Testis (tissue), 3 donors: Measurements from ENCODE around the gene DZANK1. TPM values are rescaled to one million over a fixed set of nuclear protein-coding genes. Genes with fewer than 3 reads are reported as not detected.
"Not testable (repeated sequence)": the region's sequence is repeated elsewhere in the genome, so short reads cannot be mapped to it uniquely, and the experiment has no call there.

Experiments
- DNase-seq: peaks from one replicate; pipeline ENCODE4 v3.0.0-alpha.2; 2019
- H3K27ac ChIP-seq, 2 donors: fragments of 200-600 bp; sonication (generic); one replicate each; pipeline ENCODE4 v1.5.1; 2019
- H3K27me3 ChIP-seq: fragments of 200-600 bp; sonication (generic); one replicate; pipeline ENCODE4 v1.5.1; 2019
- H3K36me3 ChIP-seq: fragments of 200-600 bp; sonication (generic); one replicate; pipeline ENCODE4 v1.5.1; 2017; ENCODE audit warnings: low read depth; ENCODE audit errors: missing control alignments
- H3K4me1 ChIP-seq: fragments of 200-600 bp; sonication (generic); one replicate; pipeline ENCODE4 v1.5.1; 2019
- H3K4me3 ChIP-seq, 2 donors: fragments of 200-600 bp; sonication (generic); one replicate each; pipeline ENCODE4 v1.5.1; 2017 to 2019
- H3K9me3 ChIP-seq: fragments of 200-600 bp; sonication (generic); one replicate; pipeline ENCODE4 v1.5.1; 2017
- CTCF ChIP-seq, 3 experiments: fragments of 450-650 bp in 2 of 3; fragments of 200-600 bp in 1 of 3; sonication (generic) in 1 of 3; IDR thresholded peaks; one replicate each; pipeline ENCODE4 v1.5.1; 2016 to 2019; ENCODE audit warnings: antibody characterized with exemption in 3 of 3, mild to moderate bottlenecking in 2 of 3, moderate library complexity in 1 of 3
- POLR2A ChIP-seq: fragments of 450-650 bp; IDR thresholded peaks from one replicate; pipeline ENCODE4 v1.6.1; 2017; ENCODE audit warnings: antibody characterized with exemption, mild to moderate bottlenecking, moderate library complexity
- WGBS, 2 donors: methylation state at CpG; one replicate each; pipeline ENCODE4 v1.1.5; 2018; 5-methylcytosine and 5-hydroxymethylcytosine counted together
- intact Hi-C: fragments of 100-400 bp; cut with DNase I; formaldehyde crosslinking; loops from one replicate; pipeline ENCODE4 v1.15.1; 2023; ENCODE audit warnings: low total_unique reads
- polyA plus RNA-seq: library from polyadenylated mRNA; stranded (reverse); fragments of 350-450 nt; fragmentation: Illumina TruSeq; extraction: RNeasy Lipid Tissue Mini Kit (QIAGEN cat#74804); gene quantifications from one replicate; pipeline ENCODE4 v1.2.3, GENCODE V29; 2014; ENCODE audit warnings: low read depth, low replicate concordance; ENCODE audit not compliant: insufficient read depth
- total RNA-seq, 2 donors: library from RNA; depleted of rRNA; stranded (reverse); fragments of >200 nt; gene quantifications; one replicate each; pipeline ENCODE4 v1.2.3, GENCODE V29; 2016

DZANK1 gene
- total and polyA plus RNA-seq, 3 donors from 2014 or later: 10.2 to 12.1 (median 11.6) TPM

- Histone ChIP-seq H3K9me3 (no peaks in the 10 kb centered on the region), H3K36me3 (no peaks in the 10 kb centered on the region), H3K4me1 (no peaks in the 10 kb centered on the region), H3K27ac (no peak overlapping the region), H3K27me3 (no peaks in the 10 kb centered on the region), H3K4me3 (no peak overlapping the region)
- DNase-seq: no peak
- 74 to 90% methylated on average over 2 of the region's 2 CpGs for WGBS, 2 donors
- intact Hi-C loops: no loop called here
- no peak for TF ChIP-seq POLR2A
- TF ChIP-seq CTCF (IDR thresholded peaks at IDR 0.05): no peak
Observed at GRCh38 chr20:18404172-18404571, 62.7 kb downstream of the DZANK1 start.

- no peak for DNase-seq
- Histone ChIP-seq H3K27ac (no peak overlapping the region), H3K36me3 (no peaks in the 10 kb centered on the region), H3K4me1 (no peaks in the 10 kb centered on the region), H3K27me3 (no peaks in the 10 kb centered on the region), H3K4me3 (no peak overlapping the region), H3K9me3 (no peaks in the 10 kb centered on the region)
- intact Hi-C loops: no loop called here
- TF ChIP-seq POLR2A (no peak), CTCF (IDR thresholded peaks at IDR 0.05) (no peak)
Observed at GRCh38 chr20:18403269-18403668, 63.6 kb downstream of the DZANK1 start.

GRCh38 chr20:18401305-18401704 lies 65.5 kb downstream of the DZANK1 start:
- Histone ChIP-seq H3K27me3 (no peaks in the 10 kb centered on the region), H3K9me3 (no peaks in the 10 kb centered on the region), H3K4me3 (no peak overlapping the region), H3K36me3 (no peaks in the 10 kb centered on the region), H3K4me1 (no peaks in the 10 kb centered on the region), H3K27ac (no peak overlapping the region)
- 97 to 98% methylated on average over 3 of the region's 3 CpGs for whole genome bisulfite sequencing, 2 donors
- DNase-seq: no peak
- TF ChIP-seq CTCF (IDR thresholded peaks at IDR 0.05) (no peak), POLR2A (no peak)
- intact Hi-C loops: no loop called here

GRCh38 chr20:18400460-18400859 lies 66.4 kb downstream of the DZANK1 start:
- Histone ChIP-seq H3K36me3 (no peaks in the 10 kb centered on the region), H3K9me3 (no peaks in the 10 kb centered on the region), H3K27ac (no peak overlapping the region), H3K4me3 (no peak overlapping the region), H3K4me1 (no peaks in the 10 kb centered on the region), H3K27me3 (no peaks in the 10 kb centered on the region)
- WGBS, 2 donors: 90 to 94% methylated on average over 2 of the region's 2 CpGs
- no peak for DNase-seq
- no peak for TF ChIP-seq CTCF (IDR thresholded peaks at IDR 0.05)
- no peak for TF ChIP-seq POLR2A
- intact Hi-C loops: no loop called here

- not testable (repeated sequence) for DNase-seq, H3K4me3 ChIP-seq
- 95 to 98% methylated on average over 8 of the region's 8 CpGs for WGBS, 2 donors
Observed at GRCh38 chr20:18398713-18399112, 68.1 kb downstream of the DZANK1 start.

More at GRCh38 chr20:18398713-18399112, 68.1 kb downstream of the DZANK1 start:
- H3K36me3 ChIP-seq, H3K27me3 ChIP-seq, H3K9me3 ChIP-seq, H3K4me1 ChIP-seq, H3K27ac ChIP-seq, intact Hi-C loops: not testable (repeated sequence)
